ENCODE results near the gene TERB2.
"Not testable (repeated sequence)": the region's sequence is repeated elsewhere in the genome, so short reads cannot be mapped to it uniquely, and the experiment has no call there.

TERB2 gene

DNA sequence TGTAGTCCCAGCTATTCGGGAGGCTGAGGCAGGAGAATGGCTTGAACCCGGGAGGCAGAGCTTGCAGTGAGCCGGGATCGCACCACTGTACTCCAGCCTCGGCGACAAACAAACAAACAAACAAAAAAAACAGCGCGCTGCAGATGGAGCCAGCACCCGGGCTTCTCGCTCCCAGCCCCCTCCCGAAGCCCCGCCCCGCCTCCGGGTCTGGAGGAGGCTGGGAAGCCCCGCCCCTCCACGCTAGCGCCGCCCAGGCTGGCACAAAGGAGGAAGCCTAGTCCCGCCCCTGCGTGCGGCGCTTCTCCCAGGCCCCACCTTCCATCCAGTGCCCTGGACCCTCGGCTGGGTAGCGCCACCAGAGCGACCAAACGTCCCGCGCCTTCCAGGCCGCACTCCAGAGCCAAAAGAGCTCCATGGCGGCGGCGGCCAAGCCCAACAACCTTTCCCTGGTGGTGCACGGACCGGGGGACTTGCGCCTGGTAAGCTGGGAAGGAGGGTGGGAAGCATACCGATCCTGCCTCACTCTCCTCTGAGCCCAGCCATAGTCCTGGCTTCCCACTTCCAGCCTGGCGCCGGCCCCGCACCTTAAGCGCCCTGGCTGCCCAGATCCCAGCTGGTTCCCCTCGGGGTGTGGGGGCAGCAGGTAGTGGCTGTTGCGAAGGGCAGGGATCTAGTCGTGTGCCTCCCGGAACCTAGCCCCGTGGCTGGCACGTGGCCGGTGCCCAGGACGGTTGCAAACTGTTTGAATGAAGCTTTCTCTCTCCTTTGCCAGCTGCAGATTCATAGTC lies 66.6 kb downstream of the TERB2 start, which contains the start of gene SORD:
Gene SORD (plus strand): TSS at position 325 of the 788 bp plus-strand sequence. CDS start 89 bp downstream, at position 414.
- DNase-seq = peak; percentile 95
- Mint-ChIP-seq H3K36me3 (no peaks in the 10 kb centered on the region), H3K9me3 (no peaks in the 10 kb centered on the region), H3K27ac (peak within 1 kb of the TSS; percentile 17), H3K4me1 (peaks cover 22% of the 10 kb centered on the region), H3K27me3 (peaks cover 30% of the 10 kb centered on the region), H3K4me3 (peak within 1 kb of the TSS; percentile 78)
- CTCF ChIA-PET = interaction anchor here (1.1 to 2.0 kb wide), 2 partner anchors 13 to 95 kb away, joined by 6 to 10 read pairs; no protein-coding TSS in a partner anchor

GRCh38 chr15:45023659-45024225 lies 67.3 kb downstream of the TERB2 start:
- H3K27me3 Mint-ChIP-seq = peaks cover 27% of the 10 kb centered on the region
- no peak for DNase-seq
- H3K36me3 Mint-ChIP-seq = no peaks in the 10 kb centered on the region
- no peak overlapping the region for H3K27ac Mint-ChIP-seq
- H3K4me1 Mint-ChIP-seq = peaks cover 22% of the 10 kb centered on the region
- H3K9me3 Mint-ChIP-seq = no peaks in the 10 kb centered on the region
- CTCF ChIA-PET = interaction anchor here (1.1 to 2.0 kb wide), 2 partner anchors 12 to 94 kb away, joined by 6 to 10 read pairs; no protein-coding TSS in a partner anchor
- H3K4me3 Mint-ChIP-seq = peak overlapping the region; percentile 78

DNA sequence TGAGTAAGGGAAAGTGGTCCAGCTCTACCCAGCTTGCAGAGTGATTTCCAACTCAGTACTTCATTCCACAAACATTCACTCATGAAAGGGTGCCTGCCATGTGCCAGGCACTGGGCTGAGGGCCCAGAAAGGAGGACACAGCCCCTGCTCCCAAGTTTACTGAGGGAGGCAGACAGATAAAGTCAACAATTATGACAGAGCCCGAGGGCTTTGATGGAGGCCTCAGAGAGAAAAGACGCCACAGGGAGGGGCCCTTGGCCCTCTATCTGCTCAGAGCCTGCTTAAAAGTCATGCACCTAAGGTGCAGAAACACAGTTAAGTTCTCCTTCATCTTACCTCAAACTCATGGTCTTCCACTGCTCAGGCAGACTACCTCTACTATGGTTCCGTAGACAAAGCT lies 68.2 kb downstream of the TERB2 start:
- not testable (repeated sequence) for H3K27ac Mint-ChIP-seq, H3K4me3 Mint-ChIP-seq
- CTCF ChIA-PET = interaction anchor here (2.0 kb wide), 1 partner anchor 11 kb away, joined by 10 read pairs; no protein-coding TSS in a partner anchor

GRCh38 chr15:45025627-45026026 lies 69.1 kb downstream of the TERB2 start:
- Mint-ChIP-seq H3K4me1 (peaks cover 22% of the 10 kb centered on the region), H3K27me3 (peaks cover 12% of the 10 kb centered on the region)
- H3K27ac Mint-ChIP-seq, DNase-seq, CTCF ChIA-PET, H3K9me3 Mint-ChIP-seq, H3K36me3 Mint-ChIP-seq, H3K4me3 Mint-ChIP-seq: not testable (repeated sequence)

More for the DNA sequence above, 68.2 kb downstream of the TERB2 start:
- not testable (repeated sequence) for DNase-seq, H3K36me3 Mint-ChIP-seq, H3K9me3 Mint-ChIP-seq
- peaks cover 22% of the 10 kb centered on the region for H3K27me3 Mint-ChIP-seq
- peaks cover 22% of the 10 kb centered on the region for H3K4me1 Mint-ChIP-seq

DNA sequence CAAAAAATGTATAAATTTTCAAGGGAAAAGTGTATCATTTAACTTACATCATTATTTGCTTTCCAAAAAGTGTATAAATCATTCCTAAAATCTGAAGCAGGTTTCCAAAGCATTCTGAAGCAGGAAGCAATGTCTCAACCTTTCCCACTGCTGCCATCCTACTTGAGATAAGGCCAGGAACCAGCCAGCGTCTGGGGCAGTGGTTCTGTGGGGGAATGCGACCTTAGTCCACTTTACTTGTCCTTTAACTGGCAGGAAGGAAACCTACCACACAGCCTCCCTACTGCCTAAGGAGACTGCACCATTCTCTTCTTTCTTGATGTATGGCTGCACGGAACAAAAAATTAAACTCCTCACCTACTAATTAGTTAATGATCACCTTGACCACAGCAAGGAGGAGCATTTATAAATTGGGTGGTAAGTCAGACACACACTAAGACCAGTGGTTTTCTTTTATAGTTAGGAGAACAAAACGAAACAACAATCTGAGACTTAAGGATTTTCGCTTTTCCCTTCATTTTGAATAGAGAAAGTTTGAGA lies 70.2 kb downstream of the TERB2 start:
- Mint-ChIP-seq H3K4me1 (peaks cover 22% of the 10 kb centered on the region), H3K27me3 (peaks cover under 1% of the 10 kb centered on the region), H3K9me3 (no peaks in the 10 kb centered on the region), H3K4me3 (no peak overlapping the region), H3K27ac (no peak overlapping the region), H3K36me3 (no peaks in the 10 kb centered on the region)
- DNase-seq = no peak
- CTCF ChIA-PET = interaction anchor here (1.2 kb wide), 1 partner anchor 11 kb away, joined by 4 read pairs; no protein-coding TSS in a partner anchor

GRCh38 chr15:45027220-45027619 lies 70.7 kb downstream of the TERB2 start:
- no peaks in the 10 kb centered on the region for H3K9me3 Mint-ChIP-seq
- H3K36me3 Mint-ChIP-seq = no peaks in the 10 kb centered on the region
- CTCF ChIA-PET = interaction anchor here (1.2 kb wide), 1 partner anchor 10 kb away, joined by 4 read pairs; no protein-coding TSS in a partner anchor
- no peak overlapping the region for H3K27ac Mint-ChIP-seq
- no peak overlapping the region for H3K4me3 Mint-ChIP-seq
- H3K4me1 Mint-ChIP-seq = peaks cover 22% of the 10 kb centered on the region
- DNase-seq = no peak
- H3K27me3 Mint-ChIP-seq = no peaks in the 10 kb centered on the region

Measured in activated naive CD4-positive, alpha-beta T cell treated with anti-CD3 and anti-CD28 coated beads, Interleukin-2, amount 10 ng/mL, durations not matched to agents 7 days and 5 days (primary cell).